HG03064 (cell line): Measurements from ENCODE around the gene DISC1.

ENCODE experiments used
- ATAC-seq: cut with Tn5 transposase; IDR thresholded peaks from one replicate; pipeline ENCODE4 v1.9.1; 2021; ENCODE audit warnings: low read depth; ENCODE audit not compliant: unreplicated experiment

DISC1 gene

GRCh38 chr1:231919886-231920285 is 293.3 kb downstream of the DISC1 start:
- ATAC-seq: no peak

GRCh38 chr1:231921646-231922345 is 295.2 kb downstream of the DISC1 start:
- no peak for ATAC-seq

DNA sequence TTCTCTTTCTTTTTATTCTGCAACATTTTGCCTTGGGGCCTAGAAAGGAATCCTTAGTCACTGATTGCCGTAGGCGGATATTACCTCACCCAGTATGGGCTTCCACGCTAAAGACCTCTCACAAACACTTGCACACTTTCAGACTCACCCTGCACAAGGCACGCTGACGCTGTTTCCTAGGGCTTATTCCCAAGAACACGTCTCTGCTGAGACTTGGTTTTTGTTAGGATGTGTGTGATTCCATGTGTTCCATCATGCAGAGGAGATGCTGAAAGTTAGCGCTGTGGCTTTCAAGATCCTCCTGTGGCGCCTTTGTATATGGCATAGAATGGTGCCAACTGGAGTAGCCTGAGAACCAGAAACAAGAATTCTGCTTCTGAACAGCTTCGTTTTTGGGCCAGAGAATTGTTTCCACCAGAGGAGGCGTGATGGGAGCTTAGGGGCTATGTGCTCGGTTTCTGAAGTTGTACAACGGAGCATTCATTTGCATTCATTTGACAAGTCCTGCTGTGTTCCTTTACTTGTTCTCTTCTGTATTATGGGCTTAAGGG is 297.0 kb downstream of the DISC1 start:
- no peak for ATAC-seq

DNA sequence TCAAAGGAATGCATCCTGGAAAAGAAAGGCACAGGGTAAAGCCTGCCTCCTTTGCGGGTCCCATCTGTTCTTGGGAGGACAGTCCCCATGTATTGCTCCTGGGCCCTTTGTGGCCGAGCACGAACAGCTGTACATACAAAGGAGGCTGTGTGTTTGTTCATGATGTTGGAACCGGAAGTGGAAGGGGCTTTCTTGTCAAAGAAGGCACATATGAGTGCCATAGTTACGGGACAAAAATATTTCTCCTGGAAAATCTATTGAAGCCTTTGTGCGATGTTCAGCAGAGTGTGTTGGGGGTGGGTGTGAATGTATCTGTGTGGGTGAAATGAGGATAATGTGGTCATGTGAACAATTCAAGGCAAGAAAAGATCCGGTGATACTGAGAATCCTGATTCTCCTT is 297.6 kb downstream of the DISC1 start:
- ATAC-seq: no peak

GRCh38 chr1:231925864-231926263 is 299.3 kb downstream of the DISC1 start:
- no peak for ATAC-seq

GRCh38 chr1:231926340-231926739 is 299.8 kb downstream of the DISC1 start:
- no peak for ATAC-seq

GRCh38 chr1:231926933-231927332 is 300.3 kb downstream of the DISC1 start:
- ATAC-seq: no peak

GRCh38 chr1:231927431-231927830 is 300.8 kb downstream of the DISC1 start:
- no peak for ATAC-seq

DNA sequence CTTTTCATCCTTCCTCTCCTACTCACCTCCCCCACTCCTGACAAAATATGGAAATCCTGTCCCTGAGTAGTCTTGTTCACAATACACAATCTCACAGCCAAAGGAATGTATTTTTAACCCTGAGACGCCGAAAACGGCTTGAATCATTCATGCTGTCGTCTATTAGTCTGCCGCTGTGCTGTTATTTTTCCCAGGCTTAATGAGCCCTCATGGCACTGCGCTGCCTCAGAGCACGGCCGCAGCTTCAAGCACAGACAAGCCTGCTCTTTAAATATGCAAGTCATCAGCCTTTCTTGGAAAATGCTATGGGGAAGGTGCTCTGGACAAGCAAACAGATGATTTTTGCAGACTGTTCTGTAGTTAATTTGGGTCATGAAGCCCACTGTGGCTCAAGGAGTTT is 302.7 kb downstream of the DISC1 start:
- ATAC-seq: no peak

DNA sequence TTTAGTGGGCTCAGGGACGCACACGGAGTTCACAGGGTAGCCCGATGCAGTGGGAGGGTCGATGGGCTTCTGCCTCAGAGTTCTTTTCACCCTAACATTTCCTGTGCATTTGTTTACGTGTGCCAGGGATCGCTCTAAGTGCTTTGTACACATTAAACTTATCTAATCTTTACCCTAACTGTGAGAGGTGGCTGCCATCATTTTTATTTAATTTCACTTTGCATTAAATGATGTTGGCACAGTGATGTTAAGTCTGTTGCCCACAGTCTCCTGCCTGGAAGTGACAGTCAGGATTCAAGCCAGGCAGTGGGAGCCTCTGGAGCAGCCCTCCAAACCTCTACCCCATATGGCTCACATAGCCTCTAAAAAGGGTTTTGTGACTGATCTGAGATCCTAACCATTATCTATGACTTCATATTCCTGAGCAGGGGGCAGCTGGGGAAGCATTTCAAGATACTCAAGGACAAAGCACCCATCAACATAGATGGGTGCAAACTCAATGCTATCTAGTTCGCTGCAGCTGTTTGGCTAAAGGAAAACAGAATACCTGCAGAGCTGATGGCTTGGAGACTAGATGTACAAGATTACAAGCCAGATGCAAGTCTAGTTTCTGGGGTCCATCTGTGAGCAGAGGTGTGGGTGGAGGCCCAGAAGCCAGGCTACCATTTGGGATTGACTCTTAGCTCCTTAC is 303.8 kb downstream of the DISC1 start:
- no peak for ATAC-seq

GRCh38 chr1:231931146-231931545 is 304.6 kb downstream of the DISC1 start:
- no peak for ATAC-seq

DNA sequence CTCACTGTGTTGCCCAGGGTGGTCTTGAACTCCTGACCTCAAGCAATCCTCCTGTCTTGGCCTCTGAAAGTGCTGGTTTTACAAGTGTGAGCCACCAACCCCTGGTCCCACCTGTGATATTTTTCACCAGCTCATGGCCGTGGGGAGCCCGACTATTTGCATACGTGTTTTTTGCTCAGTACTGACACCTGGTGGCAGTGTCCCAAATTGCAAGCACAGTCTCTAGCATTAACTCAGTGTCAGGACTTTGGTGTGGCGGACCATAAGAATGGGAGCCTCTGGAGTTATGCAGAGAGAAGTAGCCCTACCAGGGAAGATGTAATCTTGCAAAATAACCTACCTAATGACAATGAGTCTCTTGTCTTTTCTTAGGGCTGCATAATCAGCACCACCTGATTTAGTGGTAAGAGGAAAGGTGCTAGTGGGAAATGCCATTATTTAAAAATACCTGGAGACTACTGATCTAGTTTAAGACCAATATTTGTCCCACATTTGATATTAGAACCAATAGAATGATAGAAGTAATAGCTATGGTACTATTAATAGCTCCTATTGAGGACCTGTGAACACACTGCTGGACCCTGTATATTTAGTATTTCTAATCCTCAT is 305.4 kb downstream of the DISC1 start:
- ATAC-seq: no peak

GRCh38 chr1:231933711-231934626 is 307.4 kb downstream of the DISC1 start:
- no peak for ATAC-seq

DNA sequence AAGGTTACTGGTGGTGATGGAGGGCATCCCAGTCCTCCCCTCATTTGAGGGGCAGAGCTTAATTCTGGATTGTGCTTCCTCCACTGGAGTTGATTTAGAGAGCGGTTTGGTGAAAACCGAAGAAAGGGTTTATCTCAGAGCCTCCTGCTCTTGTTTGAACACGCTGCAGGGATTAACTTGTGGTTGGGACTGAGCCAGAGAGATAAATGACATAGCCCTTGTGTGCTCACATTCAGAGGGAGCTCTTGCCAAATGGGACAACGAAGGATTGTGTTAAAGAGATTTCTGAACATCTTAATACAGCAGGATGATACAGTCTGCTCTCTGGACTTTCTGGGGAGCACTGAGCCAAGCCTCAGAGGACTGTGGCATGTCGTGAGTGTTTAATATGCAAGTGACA is 308.2 kb downstream of the DISC1 start:
- ATAC-seq: no peak

DNA sequence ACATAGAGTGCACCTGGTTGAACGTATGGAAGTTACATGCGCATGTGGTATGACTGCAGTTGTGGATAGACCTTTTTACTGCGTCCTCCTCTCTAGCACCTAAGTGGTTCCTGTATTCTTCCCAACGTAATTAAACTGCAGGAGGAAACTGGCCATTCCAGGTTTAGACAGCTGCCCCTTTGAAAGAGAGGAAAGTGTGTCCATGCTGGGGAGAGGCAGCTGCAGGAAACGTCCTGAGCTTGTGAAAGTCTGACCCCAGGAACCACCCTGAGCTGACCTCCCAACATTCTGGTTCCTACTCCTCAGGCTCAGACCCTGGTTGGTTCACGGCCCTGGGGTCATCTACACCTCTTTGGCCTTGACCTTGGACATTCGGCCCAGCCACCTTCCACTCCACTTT is 309.3 kb downstream of the DISC1 start:
- no peak for ATAC-seq

GRCh38 chr1:231936983-231937775 is 310.6 kb downstream of the DISC1 start:
- no peak for ATAC-seq

- no peak for ATAC-seq
Measured at GRCh38 chr1:231938211-231938610, 311.6 kb downstream of the DISC1 start.

- ATAC-seq: no peak
Measured at GRCh38 chr1:231938711-231939110, 312.1 kb downstream of the DISC1 start.

DNA sequence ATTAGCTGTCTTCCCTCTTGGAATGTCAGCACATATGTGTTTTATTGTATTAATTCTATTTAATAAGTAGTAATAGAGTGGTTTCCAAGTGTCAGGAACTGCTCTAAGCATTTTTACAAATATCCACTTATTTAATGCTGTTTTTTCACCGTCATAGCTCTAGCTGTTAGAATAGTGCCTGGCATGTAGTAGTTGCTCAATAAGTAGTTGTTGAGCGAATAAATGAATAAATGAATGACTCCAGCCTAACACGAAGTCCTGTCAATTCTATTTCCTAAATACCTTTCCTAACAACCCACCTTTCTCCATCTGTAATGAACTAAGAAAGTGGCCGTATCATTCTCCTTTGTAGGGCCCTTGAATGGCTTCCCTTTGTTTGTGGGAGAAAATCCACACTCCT is 312.5 kb downstream of the DISC1 start:
- no peak for ATAC-seq

- no peak for ATAC-seq
Measured at GRCh38 chr1:231940116-231940515, 313.5 kb downstream of the DISC1 start.
